C4-2B (cell line): ENCODE results near the gene FGF10.

Experiments used
- H3K27ac ChIP-seq: fragments of 450-650 bp; 2 replicates; pipeline ENCODE4 v1.5.1; 2017
- CTCF ChIP-seq: fragments of 450-650 bp; conservative IDR thresholded peaks from 2 replicates; pipeline ENCODE4 v1.5.1; 2017; ENCODE audit warnings: mild to moderate bottlenecking
- ZFX ChIP-seq: fragments of 450-650 bp; IDR thresholded peaks from 2 replicates; pipeline ENCODE4 v1.6.1; 2017

FGF10 gene

GRCh38 chr5:44320188-44320587 is 69.0 kb downstream of the FGF10 start:
- TF ChIP-seq ZFX (no peak), CTCF (no peak)
- H3K27ac ChIP-seq = no peak overlapping the region

GRCh38 chr5:44318883-44319282 is 70.3 kb downstream of the FGF10 start:
- TF ChIP-seq ZFX = no peak
- TF ChIP-seq CTCF = no peak
- no peak overlapping the region for H3K27ac ChIP-seq

- TF ChIP-seq CTCF (no peak), ZFX (no peak)
Observed at GRCh38 chr5:44312374-44312773, 76.8 kb downstream of the FGF10 start.

GRCh38 chr5:44300551-44300950 is 88.7 kb downstream of the FGF10 start:
- TF ChIP-seq ZFX (no peak), CTCF (no peak)
- H3K27ac ChIP-seq = no peak overlapping the region

More at GRCh38 chr5:44312374-44312773, 76.8 kb downstream of the FGF10 start:
- H3K27ac ChIP-seq = no peak overlapping the region

- TF ChIP-seq ZFX (no peak), CTCF (no peak)
- H3K27ac ChIP-seq = no peak overlapping the region
Observed at GRCh38 chr5:44299394-44299793, 89.8 kb downstream of the FGF10 start.

GRCh38 chr5:44294516-44294915 is 94.7 kb downstream of the FGF10 start:
- TF ChIP-seq ZFX (no peak), CTCF (no peak)
- H3K27ac ChIP-seq = no peak overlapping the region

- H3K27ac ChIP-seq = no peak overlapping the region
- TF ChIP-seq ZFX (no peak), CTCF (no peak)
Observed at GRCh38 chr5:44292736-44293135, 96.5 kb downstream of the FGF10 start.
